CD4-positive, alpha-beta T cell treated with Interleukin-10 for 1 hour (primary cell): ENCODE results near the gene HIPK3.
"Not testable (repeated sequence)": the region's sequence is repeated elsewhere in the genome, so short reads cannot be mapped to it uniquely, and the experiment has no call there.

Source experiments
- DNase-seq: peaks from one replicate; pipeline ENCODE4 v3.0.0-alpha.2; 2020

Gene HIPK3

GRCh38 chr11:33257160-33257896 lies at the start of gene HIPK3:
TSS of gene HIPK3 (plus strand) at chr11:33257381.
- peak; percentile 79 for DNase-seq

GRCh38 chr11:33207408-33207985 lies 49.7 kb upstream of the HIPK3 start:
- no peak for DNase-seq

DNA sequence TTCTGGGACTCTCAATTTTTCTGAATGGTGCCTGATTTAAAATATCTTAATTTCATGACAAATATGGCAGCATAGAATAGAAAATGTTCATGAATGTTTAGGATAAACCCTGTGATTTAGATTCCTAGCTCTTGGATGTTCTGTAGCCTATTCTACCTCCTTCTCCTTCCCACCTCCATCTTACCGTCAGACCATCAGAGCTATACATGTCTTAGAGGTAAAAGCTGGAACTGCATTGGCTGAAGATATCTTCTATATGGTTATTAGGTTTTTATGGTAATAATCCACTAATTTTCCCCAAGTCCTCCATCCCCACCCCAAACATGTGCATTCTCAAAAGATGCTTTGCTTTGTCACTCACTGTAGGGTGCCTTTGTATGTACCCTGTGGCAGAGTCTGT lies 49.0 kb upstream of the HIPK3 start:
- no peak for DNase-seq

DNA sequence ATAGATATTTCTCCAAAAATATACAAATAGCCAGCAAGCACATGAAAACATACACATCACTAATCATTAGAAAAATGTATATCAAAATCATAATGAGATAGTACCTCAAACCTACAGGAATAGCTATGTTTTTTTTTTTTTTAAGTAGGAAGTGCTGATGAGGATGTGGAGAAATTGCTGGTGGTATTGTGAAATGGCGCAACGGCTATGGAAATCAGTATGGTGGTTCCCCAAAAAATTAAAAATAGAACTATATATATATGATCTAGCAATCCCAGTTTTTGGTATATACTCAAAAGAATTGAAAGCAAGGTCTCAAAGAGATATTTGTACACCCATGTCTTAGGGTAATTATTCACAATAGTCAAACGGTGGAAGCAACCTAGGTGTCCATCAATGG lies 46.0 kb upstream of the HIPK3 start:
- no peak for DNase-seq

- DNase-seq = no peak
Measured at GRCh38 chr11:33211580-33211979, 45.6 kb upstream of the HIPK3 start.

GRCh38 chr11:33214187-33214586 lies 43.0 kb upstream of the HIPK3 start:
- no peak for DNase-seq

DNA sequence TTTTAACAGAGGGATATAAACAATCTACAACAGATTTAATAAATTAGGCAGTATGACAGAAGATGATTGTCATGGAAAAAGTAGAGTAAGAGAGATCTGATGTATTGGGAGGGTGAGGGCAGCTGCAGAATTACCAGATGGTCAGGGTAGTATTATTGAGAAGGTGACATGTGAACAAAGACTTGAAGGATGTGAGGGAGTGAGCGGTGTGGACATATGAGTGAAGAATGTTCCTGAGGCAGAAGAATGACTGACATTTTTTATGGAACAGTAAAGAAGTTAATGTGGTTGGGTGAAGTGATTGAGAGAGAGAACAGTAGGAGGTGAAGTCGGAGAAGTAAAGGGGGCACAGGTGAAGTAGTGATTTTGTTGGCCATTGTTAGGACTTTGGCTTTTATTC lies 42.4 kb upstream of the HIPK3 start:
- no peak for DNase-seq

- not testable (repeated sequence) for DNase-seq
Measured at GRCh38 chr11:33216676-33217075, 40.5 kb upstream of the HIPK3 start.

GRCh38 chr11:33222052-33222750 lies 35.0 kb upstream of the HIPK3 start:
- no peak for DNase-seq

DNA sequence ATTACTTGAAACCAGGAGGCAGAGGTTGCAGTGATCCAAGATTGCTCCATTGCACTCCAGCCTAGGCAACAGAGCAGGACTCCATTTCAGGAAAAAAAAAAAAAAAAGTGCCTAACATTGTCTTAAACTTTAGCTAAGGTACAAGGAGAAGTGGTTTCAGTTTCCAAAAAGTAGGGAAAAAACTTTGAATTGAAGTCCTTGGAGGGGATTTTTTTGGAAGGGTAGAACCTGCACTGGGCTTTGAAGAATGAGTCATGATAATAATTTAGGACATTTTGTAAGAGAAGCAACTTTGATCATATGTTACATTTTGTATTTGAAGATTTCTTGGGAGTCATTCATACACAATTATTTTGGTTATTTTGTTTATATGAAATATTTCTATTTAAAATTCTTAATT lies 31.8 kb upstream of the HIPK3 start:
- DNase-seq = no peak

DNA sequence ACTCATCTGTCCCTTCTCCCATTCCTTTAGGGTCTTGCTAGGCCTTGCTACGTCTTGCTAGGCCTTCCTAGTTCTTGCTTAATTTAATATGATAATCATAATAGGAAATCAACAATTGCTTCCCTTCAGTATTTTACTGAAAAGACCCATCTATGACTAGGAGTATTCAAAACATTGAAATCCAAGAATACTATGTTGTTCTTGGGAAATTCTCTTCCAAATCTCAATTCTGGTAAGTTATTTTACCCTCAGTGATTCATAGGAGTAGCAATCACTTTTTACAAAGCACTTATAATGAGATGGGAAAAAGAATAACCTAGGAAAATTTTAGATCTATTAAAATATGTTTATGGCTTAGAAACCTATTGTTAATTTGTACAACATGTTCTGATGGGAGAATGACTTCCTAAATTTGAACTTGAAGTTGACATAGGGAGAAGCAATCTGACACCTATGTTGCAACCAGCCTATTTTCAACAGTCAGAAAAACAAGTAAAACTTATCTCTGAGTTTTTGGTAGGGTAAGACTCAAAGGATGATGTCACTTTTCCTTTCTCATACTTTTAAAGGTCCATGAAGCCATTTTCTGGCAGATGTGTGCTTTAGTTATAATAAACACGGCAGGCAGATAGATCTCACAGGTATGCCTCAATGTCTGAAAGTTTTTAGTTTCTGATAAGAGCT lies 29.5 kb upstream of the HIPK3 start:
- DNase-seq = no peak

- no peak for DNase-seq
Measured at GRCh38 chr11:33234397-33235190, 22.6 kb upstream of the HIPK3 start.

DNA sequence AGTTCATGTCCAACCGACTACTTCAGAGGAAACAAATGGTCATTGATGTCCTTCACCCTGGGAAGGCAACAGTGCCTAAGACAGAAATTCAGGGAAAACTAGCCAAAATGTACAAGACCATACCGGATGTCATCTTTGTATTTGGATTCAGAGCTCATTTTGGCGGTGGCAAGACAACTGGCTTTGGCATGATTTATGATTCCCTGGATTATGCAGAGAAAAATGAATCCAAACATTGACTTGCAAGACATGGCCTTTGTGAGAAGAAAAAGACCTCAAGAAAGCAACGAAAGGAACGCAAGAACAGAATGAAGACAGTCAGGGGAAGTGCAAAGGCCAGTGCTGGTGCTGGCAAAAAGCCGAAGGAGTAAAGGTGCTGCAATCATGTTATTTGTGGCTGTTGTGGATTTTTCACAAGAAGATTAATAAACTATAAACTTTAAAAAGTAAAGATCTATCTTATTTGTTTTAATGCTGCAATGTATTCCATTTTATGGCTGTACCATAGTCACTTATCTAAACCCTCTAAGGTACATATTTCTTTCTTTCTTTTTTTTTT lies 20.1 kb upstream of the HIPK3 start:
- no peak for DNase-seq

DNA sequence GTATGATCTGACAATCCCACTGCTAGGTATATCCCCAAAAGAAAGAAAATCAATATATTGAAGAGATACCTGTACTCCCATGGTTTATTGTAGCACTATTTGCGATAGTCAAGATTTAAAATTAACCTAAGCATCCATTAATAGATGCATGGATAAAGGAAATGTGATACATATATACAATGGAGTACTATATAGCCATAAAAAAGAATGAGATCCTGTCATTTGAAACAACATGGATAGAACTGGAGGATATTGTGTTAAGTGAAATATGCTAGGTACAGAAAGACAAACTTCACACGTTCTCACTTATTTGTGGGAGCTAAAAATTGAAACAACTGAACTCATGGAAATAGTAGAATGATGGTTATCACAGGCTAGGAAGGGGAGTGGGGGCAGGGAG lies 14.6 kb upstream of the HIPK3 start:
- no peak for DNase-seq

- not testable (repeated sequence) for DNase-seq
Measured at GRCh38 chr11:33243654-33244053, 13.5 kb upstream of the HIPK3 start.

DNA sequence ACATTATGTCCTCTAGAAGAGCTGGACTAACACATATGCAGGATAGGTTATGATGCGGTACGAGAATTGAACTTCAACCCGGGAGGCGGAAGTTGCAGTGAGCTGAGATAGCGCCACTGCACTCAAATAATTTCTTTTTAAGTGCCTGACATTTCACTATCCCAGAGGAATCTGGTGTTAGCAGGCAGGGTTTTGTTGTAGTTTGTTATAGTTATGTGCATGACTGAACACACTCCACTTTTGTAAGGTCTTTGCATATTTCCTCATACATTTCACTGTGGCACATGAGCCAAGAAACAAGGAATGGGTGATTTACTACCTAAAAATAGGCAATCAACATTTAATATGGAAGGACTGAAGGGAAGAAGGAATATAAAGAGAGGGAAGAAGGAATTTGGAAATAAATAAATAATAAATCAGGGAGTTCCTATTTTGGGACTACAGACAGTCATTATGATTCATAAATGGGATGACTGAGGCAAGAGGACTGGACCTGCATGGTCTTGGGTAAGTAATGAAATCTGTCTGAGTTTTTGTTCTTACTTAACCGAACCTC lies 8.7 kb upstream of the HIPK3 start:
- no peak for DNase-seq

DNA sequence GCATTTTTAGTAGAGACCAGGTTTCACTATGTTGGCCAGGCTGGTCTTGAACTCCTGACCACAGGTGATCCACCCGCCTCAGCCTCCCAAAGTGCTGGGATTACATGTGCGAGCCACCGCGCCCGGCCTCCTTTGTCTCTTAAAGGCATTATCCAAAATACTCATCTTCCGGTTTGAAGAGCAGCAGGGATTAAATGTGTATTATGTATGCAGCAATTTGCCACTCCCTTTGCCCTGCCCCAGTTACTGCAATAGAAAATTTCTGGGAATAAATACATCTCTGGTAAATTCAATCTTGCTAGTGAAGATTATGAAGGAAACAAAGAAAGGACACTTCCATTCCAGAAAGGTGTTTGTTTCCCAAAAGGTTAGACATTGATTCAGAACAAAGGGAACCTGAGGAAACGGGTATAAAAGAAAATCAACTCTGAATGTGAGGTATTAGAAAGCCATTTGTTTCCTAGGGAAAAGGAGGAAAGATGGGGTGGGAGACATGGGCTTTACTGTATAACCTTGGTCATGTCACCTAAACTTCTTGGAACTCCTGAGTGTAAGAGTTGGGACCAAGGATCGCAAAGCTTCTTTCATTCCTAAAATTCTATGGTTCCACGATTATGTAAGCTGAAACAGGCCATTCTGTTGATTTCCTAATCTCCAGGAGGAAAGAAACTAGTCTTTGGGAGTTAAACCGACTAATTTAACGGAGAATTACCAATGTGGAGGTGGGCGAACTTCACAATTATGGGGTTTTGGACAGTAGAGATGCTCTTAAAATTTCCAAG lies 959 bp upstream of the HIPK3 start:
- no peak for DNase-seq

DNA sequence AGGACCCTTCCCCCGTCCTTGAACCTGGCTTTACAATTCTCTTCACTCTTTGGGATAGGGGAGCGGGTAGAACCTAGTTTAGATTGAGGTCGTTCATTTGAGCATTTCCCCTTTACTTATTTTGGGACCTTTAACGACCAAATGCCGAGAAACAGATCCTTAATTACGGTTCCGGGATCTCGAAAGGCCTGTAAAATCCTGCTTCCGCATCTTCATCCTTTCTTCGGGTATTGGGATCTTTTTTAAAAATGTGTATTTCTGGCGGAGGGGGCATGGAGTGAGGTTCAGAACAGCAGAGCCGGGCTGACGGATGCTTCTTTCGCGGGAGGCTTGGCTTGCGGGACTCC lies 395 bp upstream of the HIPK3 start:
- DNase-seq = no peak

GRCh38 chr11:33257897-33258630 lies 883 bp downstream of the HIPK3 start:
- peak; percentile 72 for DNase-seq

GRCh38 chr11:33258631-33259205 lies 1.5 kb downstream of the HIPK3 start:
- peak; percentile 31 for DNase-seq
